ENCODE measurements around the gene CCDC178. TPM values are rescaled to one million over a fixed set of nuclear protein-coding genes. Genes with fewer than 3 reads are reported as not detected.

The CCDC178 gene
- total and polyA plus RNA-seq, 4 donors, result 1.2 to 3.4 (median 1.8) TPM

DNA sequence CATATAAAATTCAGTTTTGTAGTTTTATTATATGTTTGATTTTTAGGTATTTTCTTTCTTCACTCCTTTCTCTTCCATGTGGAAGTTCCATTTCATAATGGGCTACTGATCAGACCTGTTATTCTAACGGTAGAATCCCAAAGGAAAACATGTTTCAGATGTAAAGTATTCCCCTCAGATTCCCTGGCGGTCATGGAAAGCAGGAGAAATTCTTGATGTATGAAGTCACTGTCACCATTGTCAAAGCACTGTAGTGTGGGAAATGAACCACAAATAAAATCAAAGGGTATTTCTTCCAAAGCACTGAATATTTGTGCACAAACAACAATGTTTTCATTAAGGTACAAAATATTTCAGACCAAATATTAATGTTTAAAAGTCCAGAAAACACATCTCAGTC, 430.4 kb downstream of the CCDC178 start:
- no peak for DNase-seq (ENCODE audit: low read depth in 4 of 6, low spot score in 6 of 6)
- Histone ChIP-seq H3K4me1 (ENCODE audit: control insufficient read depth, insufficient read depth, low read length) (no peaks in the 10 kb centered on the region), H3K27me3 (ENCODE audit: control insufficient read depth, insufficient read depth, low read length) (no peaks in the 10 kb centered on the region), H3K9me3 (ENCODE audit: control insufficient read depth, insufficient read depth, low read length) (no peaks in the 10 kb centered on the region), H3K36me3 (ENCODE audit: control insufficient read depth, insufficient read depth, low read length) (no peaks in the 10 kb centered on the region), H3K27ac (ENCODE audit: low read depth, low read length) (no peak overlapping the region), H3K4me3 (ENCODE audit: low read depth, low read length) (no peak overlapping the region)
- WGBS (ENCODE audit: insufficient coverage), result no CpG with 5 or more reads among the region's 2 CpGs

DNA sequence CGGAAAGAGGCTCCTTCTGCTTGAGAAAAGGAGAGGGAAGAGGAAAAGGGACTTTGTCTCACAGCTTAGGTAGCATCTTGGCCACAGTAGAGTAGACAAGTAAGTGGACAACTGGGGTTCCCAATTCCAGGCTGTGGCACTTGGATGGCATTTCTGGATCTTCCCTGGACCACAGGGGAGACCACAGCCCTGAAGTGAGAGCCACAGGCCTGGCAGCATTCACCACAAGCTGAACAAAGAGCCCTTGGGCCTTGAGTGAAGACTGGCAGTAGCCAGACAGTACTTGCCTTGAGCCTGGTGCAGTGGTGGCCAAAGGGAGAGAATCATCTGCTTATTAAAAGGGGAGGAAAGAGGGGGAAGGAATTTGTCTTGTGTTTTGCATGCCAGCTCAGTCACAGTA, 441.6 kb downstream of the CCDC178 start:
- no peaks in the 10 kb centered on the region for H3K4me1 ChIP-seq (ENCODE audit: control insufficient read depth, insufficient read depth, low read length)
- no peaks in the 10 kb centered on the region for H3K27me3 ChIP-seq (ENCODE audit: control insufficient read depth, insufficient read depth, low read length)
- H3K9me3 ChIP-seq (ENCODE audit: control insufficient read depth, insufficient read depth, low read length), result peaks cover 2% of the 10 kb centered on the region
- WGBS (ENCODE audit: insufficient coverage), result 90% methylated on average over 1 of the region's 1 CpG
- no peak for DNase-seq (ENCODE audit: low read depth in 4 of 6, low spot score in 6 of 6)
- no peaks in the 10 kb centered on the region for H3K36me3 ChIP-seq (ENCODE audit: control insufficient read depth, insufficient read depth, low read length)
- no peak overlapping the region for H3K4me3 ChIP-seq (ENCODE audit: low read depth, low read length)
- no peak overlapping the region for H3K27ac ChIP-seq (ENCODE audit: low read depth, low read length)

DNA sequence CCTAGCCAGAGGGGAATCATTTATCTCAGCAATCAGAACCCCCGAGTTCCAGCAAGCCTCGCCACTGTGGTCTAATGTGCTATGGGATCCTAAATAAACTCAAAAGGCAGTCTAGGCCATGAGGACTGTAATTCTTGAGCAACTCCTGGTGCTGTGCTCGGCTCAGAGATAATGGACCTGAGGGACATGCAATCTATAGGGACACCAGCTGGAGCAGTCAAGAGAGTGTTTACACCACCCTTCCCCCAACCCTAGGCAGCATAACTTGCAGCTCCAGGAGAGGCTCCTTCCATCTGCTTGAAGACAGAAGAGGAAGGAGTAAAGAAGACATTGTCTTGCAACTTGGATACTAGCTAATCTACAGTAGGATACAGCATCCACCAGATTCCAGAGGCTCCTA, 442.2 kb downstream of the CCDC178 start:
- H3K27ac ChIP-seq (ENCODE audit: low read depth, low read length), result no peak overlapping the region
- peaks cover 2% of the 10 kb centered on the region for H3K9me3 ChIP-seq (ENCODE audit: control insufficient read depth, insufficient read depth, low read length)
- WGBS (ENCODE audit: insufficient coverage), result 80% methylated on average over 1 of the region's 3 CpGs
- no peaks in the 10 kb centered on the region for H3K4me1 ChIP-seq (ENCODE audit: control insufficient read depth, insufficient read depth, low read length)
- no peak for DNase-seq (ENCODE audit: low read depth in 4 of 6, low spot score in 6 of 6)
- no peaks in the 10 kb centered on the region for H3K36me3 ChIP-seq (ENCODE audit: control insufficient read depth, insufficient read depth, low read length)
- H3K27me3 ChIP-seq (ENCODE audit: control insufficient read depth, insufficient read depth, low read length), result no peaks in the 10 kb centered on the region
- H3K4me3 ChIP-seq (ENCODE audit: low read depth, low read length), result no peak overlapping the region

DNA sequence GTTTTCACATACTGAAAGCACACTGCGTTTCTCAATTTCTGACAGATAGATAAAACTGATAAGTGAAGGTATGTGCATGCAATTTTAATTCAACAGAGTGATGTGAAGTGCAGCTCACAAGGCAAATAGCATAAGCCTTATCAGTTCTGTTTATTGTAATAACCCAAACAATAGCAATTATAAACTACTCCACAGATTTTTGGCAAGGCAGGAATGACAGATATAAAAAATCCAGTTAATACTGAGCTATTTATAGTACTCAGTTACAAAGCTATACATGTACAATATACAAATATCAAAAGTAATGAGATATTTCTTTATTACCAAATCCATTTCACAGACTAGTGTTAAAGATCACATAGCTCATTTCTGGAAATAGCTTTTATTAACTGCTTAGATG, 456.8 kb downstream of the CCDC178 start:
- peak in 1 of 6 donors; percentile 31 for DNase-seq (ENCODE audit: low read depth in 4 of 6, low spot score in 6 of 6)
- Histone ChIP-seq H3K27me3 (ENCODE audit: control insufficient read depth, insufficient read depth, low read length) (no peaks in the 10 kb centered on the region), H3K4me1 (ENCODE audit: control insufficient read depth, insufficient read depth, low read length) (no peaks in the 10 kb centered on the region), H3K27ac (ENCODE audit: low read depth, low read length) (no peak overlapping the region), H3K36me3 (ENCODE audit: control insufficient read depth, insufficient read depth, low read length) (no peaks in the 10 kb centered on the region), H3K4me3 (ENCODE audit: low read depth, low read length) (no peak overlapping the region), H3K9me3 (ENCODE audit: control insufficient read depth, insufficient read depth, low read length) (no peaks in the 10 kb centered on the region)
- WGBS (ENCODE audit: insufficient coverage), result no CpG with 5 or more reads among the region's 1 CpG

DNA sequence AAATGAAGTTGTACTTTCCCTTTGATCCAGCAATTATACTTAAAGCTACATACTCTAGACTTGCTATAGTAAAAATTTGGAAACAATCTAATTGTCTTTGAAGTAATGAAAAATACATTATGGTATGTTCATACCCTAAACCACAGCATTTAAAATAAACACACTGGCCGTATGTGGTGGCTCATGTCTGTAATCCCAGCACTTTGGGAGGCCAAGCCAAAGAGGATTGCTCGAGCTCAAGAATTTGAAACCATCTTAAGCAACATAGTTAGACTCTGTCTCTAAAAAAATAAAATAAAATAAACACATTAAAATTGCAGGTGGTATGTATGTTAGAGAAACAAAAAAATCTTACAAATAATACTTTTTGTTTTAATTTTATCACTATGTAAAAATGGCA, 459.6 kb downstream of the CCDC178 start:
- no peaks in the 10 kb centered on the region for H3K27me3 ChIP-seq (ENCODE audit: control insufficient read depth, insufficient read depth, low read length)
- H3K36me3 ChIP-seq (ENCODE audit: control insufficient read depth, insufficient read depth, low read length), result no peaks in the 10 kb centered on the region
- no peaks in the 10 kb centered on the region for H3K9me3 ChIP-seq (ENCODE audit: control insufficient read depth, insufficient read depth, low read length)
- no CpG with 5 or more reads among the region's 2 CpGs for WGBS (ENCODE audit: insufficient coverage)
- no peak overlapping the region for H3K27ac ChIP-seq (ENCODE audit: low read depth, low read length)
- H3K4me1 ChIP-seq (ENCODE audit: control insufficient read depth, insufficient read depth, low read length), result no peaks in the 10 kb centered on the region
- no peak for DNase-seq (ENCODE audit: low read depth in 4 of 6, low spot score in 6 of 6)
- H3K4me3 ChIP-seq (ENCODE audit: low read depth, low read length), result no peak overlapping the region

DNA sequence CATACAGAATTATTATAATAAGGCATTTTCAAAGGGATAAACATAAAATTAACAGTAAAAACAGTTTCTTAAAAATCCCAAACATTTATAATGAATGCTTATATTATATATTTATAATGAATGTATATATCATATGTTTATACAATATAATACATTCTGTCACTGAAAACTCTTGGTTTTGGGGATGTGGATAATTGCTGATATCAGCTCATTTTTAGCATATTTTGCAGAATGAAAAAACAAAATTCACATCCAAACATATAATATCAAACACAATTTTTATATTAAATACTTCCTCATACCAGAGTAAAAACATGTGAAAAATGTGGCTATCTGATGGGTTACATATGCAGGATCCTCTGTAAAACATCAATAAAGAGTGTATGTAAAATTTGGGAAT, 465.0 kb downstream of the CCDC178 start:
- no peak for DNase-seq (ENCODE audit: low read depth in 4 of 6, low spot score in 6 of 6)
- H3K36me3 ChIP-seq (ENCODE audit: control insufficient read depth, insufficient read depth, low read length), result no peaks in the 10 kb centered on the region
- H3K27ac ChIP-seq (ENCODE audit: low read depth, low read length), result no peak overlapping the region
- no peaks in the 10 kb centered on the region for H3K4me1 ChIP-seq (ENCODE audit: control insufficient read depth, insufficient read depth, low read length)
- H3K9me3 ChIP-seq (ENCODE audit: control insufficient read depth, insufficient read depth, low read length), result peaks cover 2% of the 10 kb centered on the region
- H3K27me3 ChIP-seq (ENCODE audit: control insufficient read depth, insufficient read depth, low read length), result no peaks in the 10 kb centered on the region
- no peak overlapping the region for H3K4me3 ChIP-seq (ENCODE audit: low read depth, low read length)

DNA sequence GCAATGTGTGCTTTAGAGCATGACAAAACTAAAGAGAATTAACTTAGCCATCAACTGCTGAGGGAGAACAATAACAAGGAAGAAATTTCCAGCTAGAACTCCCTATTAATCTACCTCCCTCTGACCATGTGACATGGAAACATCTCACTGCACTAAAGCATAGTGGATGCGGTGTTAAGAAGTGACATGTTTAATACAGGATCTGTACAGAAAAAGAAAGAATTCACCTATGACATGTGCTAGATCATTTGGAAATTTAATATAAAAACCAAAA, 465.4 kb downstream of the CCDC178 start:
- DNase-seq (ENCODE audit: low read depth in 4 of 6, low spot score in 6 of 6), result peak in 1 of 6 donors; percentile 50
- Histone ChIP-seq H3K27me3 (ENCODE audit: control insufficient read depth, insufficient read depth, low read length) (no peaks in the 10 kb centered on the region), H3K27ac (ENCODE audit: low read depth, low read length) (no peak overlapping the region), H3K36me3 (ENCODE audit: control insufficient read depth, insufficient read depth, low read length) (no peaks in the 10 kb centered on the region), H3K9me3 (ENCODE audit: control insufficient read depth, insufficient read depth, low read length) (peaks cover 2% of the 10 kb centered on the region), H3K4me3 (ENCODE audit: low read depth, low read length) (no peak overlapping the region), H3K4me1 (ENCODE audit: control insufficient read depth, insufficient read depth, low read length) (no peaks in the 10 kb centered on the region)
- no CpG with 5 or more reads among the region's 1 CpG for WGBS (ENCODE audit: insufficient coverage)

DNA sequence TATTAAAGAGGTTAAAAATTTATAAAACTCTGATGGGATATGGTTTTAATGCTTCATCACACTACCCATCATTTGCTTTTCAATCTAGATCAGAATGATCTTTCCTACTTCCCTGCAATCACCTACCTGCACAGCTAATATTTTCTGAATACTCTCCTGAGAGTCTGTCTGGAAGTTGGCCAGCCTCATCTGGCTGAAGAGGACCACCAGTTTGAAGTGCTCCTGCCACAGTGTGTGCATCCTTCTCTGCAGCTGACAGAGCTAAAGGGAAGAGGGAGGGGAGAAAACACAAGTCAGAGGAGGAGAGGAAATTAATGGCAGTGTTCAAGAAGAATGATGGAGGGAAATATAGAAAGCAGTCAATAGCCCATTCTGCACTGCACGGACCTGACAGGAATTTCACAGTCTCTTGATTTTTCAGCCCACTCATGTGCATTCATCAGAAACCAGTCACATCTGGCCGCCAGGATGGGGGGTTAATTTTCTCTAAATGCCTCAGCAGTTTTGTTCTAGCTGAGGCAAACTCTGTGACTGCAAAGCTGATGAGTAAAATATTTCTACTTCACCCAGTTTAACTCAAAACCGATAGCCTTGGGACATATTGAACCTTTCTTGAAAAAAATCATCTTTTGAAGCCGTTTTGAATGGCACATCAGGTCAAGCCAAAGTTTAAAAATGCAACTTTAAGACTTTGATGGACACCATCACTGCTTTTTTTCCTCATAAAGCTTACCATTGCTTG, 465.9 kb downstream of the CCDC178 start:
- WGBS (ENCODE audit: insufficient coverage), result 13% methylated on average over 2 of the region's 4 CpGs
- H3K4me1 ChIP-seq (ENCODE audit: control insufficient read depth, insufficient read depth, low read length), result no peaks in the 10 kb centered on the region

DNA sequence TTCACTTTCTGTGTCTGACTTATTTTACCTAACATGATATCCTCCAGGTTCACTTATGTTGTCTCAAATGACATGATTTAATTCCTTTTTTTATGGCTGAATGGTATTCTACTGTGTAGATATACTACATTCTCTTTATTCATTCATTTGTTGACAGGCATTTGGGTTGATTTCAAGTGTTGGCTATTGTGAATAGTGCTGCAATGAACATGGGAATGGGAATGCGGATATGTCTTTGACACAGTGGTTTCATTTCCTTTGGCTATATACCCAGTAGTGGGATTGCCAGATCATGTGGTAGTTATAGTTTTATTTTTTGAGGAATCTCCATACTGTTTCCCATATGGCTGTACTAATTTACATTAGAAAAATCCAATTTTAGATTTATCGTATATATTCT, 472.3 kb downstream of the CCDC178 start:
- no peaks in the 10 kb centered on the region for H3K27me3 ChIP-seq (ENCODE audit: control insufficient read depth, insufficient read depth, low read length)
- no peaks in the 10 kb centered on the region for H3K4me1 ChIP-seq (ENCODE audit: control insufficient read depth, insufficient read depth, low read length)
- DNase-seq (ENCODE audit: low read depth in 4 of 6, low spot score in 6 of 6), result peak in 1 of 6 donors; percentile 78
- no peak overlapping the region for H3K27ac ChIP-seq (ENCODE audit: low read depth, low read length)
- H3K36me3 ChIP-seq (ENCODE audit: control insufficient read depth, insufficient read depth, low read length), result no peaks in the 10 kb centered on the region
- no CpG with 5 or more reads among the region's 2 CpGs for WGBS (ENCODE audit: insufficient coverage)
- H3K9me3 ChIP-seq (ENCODE audit: control insufficient read depth, insufficient read depth, low read length), result peaks cover 2% of the 10 kb centered on the region
- H3K4me3 ChIP-seq (ENCODE audit: low read depth, low read length), result no peak overlapping the region

More for the DNA sequence above, 465.9 kb downstream of the CCDC178 start:
- H3K27ac ChIP-seq (ENCODE audit: low read depth, low read length), result no peak overlapping the region
- H3K27me3 ChIP-seq (ENCODE audit: control insufficient read depth, insufficient read depth, low read length), result no peaks in the 10 kb centered on the region
- peaks cover 2% of the 10 kb centered on the region for H3K9me3 ChIP-seq (ENCODE audit: control insufficient read depth, insufficient read depth, low read length)
- no peaks in the 10 kb centered on the region for H3K36me3 ChIP-seq (ENCODE audit: control insufficient read depth, insufficient read depth, low read length)
- no peak overlapping the region for H3K4me3 ChIP-seq (ENCODE audit: low read depth, low read length)
- DNase-seq (ENCODE audit: low read depth in 4 of 6, low spot score in 6 of 6), result peak in 2 of 6 donors; percentile 19 to 74

DNA sequence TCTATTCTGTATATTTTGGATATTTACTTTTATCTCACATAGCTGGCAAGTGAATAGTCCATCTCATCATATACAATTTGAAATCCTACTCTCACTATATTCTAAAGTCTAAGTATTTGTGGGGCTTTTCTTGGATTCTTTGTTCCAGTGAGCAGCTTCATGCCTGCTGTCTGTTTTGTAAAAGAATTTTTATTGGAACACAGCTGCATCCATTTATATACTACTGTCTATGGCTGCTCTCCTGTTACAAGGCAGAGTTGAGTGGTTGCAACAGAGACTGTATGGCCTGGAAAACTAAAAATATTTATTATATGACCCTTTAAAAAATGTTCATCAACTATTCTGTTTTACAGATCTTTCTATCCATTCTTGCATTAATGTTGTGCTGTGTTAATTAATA, 474.4 kb downstream of the CCDC178 start:
- H3K36me3 ChIP-seq (ENCODE audit: control insufficient read depth, insufficient read depth, low read length), result no peaks in the 10 kb centered on the region
- H3K9me3 ChIP-seq (ENCODE audit: control insufficient read depth, insufficient read depth, low read length), result no peaks in the 10 kb centered on the region
- no peak overlapping the region for H3K4me3 ChIP-seq (ENCODE audit: low read depth, low read length)
- no peaks in the 10 kb centered on the region for H3K27me3 ChIP-seq (ENCODE audit: control insufficient read depth, insufficient read depth, low read length)
- no peak overlapping the region for H3K27ac ChIP-seq (ENCODE audit: low read depth, low read length)
- DNase-seq (ENCODE audit: low read depth in 4 of 6, low spot score in 6 of 6), result no peak
- H3K4me1 ChIP-seq (ENCODE audit: control insufficient read depth, insufficient read depth, low read length), result no peaks in the 10 kb centered on the region

Measured in spinal cord (tissue), 10 donors.